K562 (cell line): ENCODE results near the gene CNKSR1. TPM values are rescaled to one million over a fixed set of nuclear protein-coding genes. Genes with fewer than 3 reads are reported as not detected.

Experiments used
- ATAC-seq: fragments of 200-7000 bp; cut with Tn5 transposase; 3 replicates; pipeline ENCODE4 v1.9.1; 2020; ENCODE audit warnings: moderate library complexity
- BruUV-seq: library from RNA; stranded (reverse); fragments of 400-500 nt; replicated peaks from 2 replicates; lab custom pipeline; 2021; lab: Mats Ljungman, UMichigan
- CTCF ChIA-PET: fragments of 300-600 bp; formaldehyde crosslinking; extraction: SDS; loops from one replicate; lab custom pipeline; 2021; ENCODE audit warnings: low intra/inter-chr PET ratio; lab: Yijun Ruan, JAX
- POLR2A ChIA-PET: fragments of 300-600, 350-650 bp; sonication (Branson Sonifier 250); formaldehyde crosslinking; extraction: SDS; loops from one replicate; lab custom pipeline; 2021; ENCODE audit warnings: antibody characterized with exemption, inconsistent platforms; lab: Yijun Ruan, JAX
- DNase-seq, 4 experiments: peaks; one replicate each; pipeline versions ENCODE4 v3.0.0 to v3.0.0-alpha.2; 2011 to 2018; ENCODE audit warnings: low spot score in 3 of 4, mixed read lengths in 3 of 4; ENCODE audit errors: extremely low read depth in 1 of 4
- FAIRE-seq: peaks from 2 replicates; lab custom pipeline; 2011; peaks lifted over from hg19 to GRCh38; lab: Jason Lieb, UNC
- H2AFZ ChIP-seq: 2 replicates; pipeline ENCODE4 v1.6.0; 2011; ENCODE audit warnings: low read depth, low read length, control low read depth, inconsistent platforms
- H3K27ac ChIP-seq: fragments of 200-600 bp; 3 replicates; pipeline ENCODE4 v1.8.0; 2011; ENCODE audit warnings: low read depth, mild to moderate bottlenecking, control low read depth, inconsistent platforms, low read length, moderate library complexity, mixed read lengths; ENCODE audit errors: extremely low read depth
- H3K27me3 ChIP-seq, 2 experiments: fragments of 300-600 bp in 1 of 2; 2 replicates in 1 of 2; 3 replicates in 1 of 2; pipeline versions ENCODE4 v1.6.0 to v1.8.0; 2011; ENCODE audit warnings: inconsistent platforms in 2 of 2, low read length in 2 of 2, mild to moderate bottlenecking in 1 of 2, mixed read lengths in 1 of 2, moderate library complexity in 1 of 2; ENCODE audit not compliant: control insufficient read depth in 2 of 2, insufficient read depth in 2 of 2
- H3K36me3 ChIP-seq: fragments of 300-600 bp; 3 replicates; pipeline ENCODE4 v1.8.0; 2011; ENCODE audit warnings: mild to moderate bottlenecking, low read length, inconsistent platforms; ENCODE audit not compliant: control insufficient read depth, insufficient read depth
- H3K4me1 ChIP-seq, 2 experiments: fragments of 200-600 bp in 1 of 2; replicated peaks in 1 of 2; 2 replicates in 1 of 2; 3 replicates in 1 of 2; pipeline versions ENCODE4 v1.5.1 to v1.8.0; 2011; ENCODE audit warnings: inconsistent platforms in 2 of 2, low read length in 2 of 2, mild to moderate bottlenecking in 1 of 2, mixed read lengths in 1 of 2, moderate library complexity in 1 of 2; ENCODE audit not compliant: control insufficient read depth in 2 of 2, insufficient read depth in 2 of 2
- H3K4me2 ChIP-seq: 2 replicates; pipeline ENCODE4 v1.6.1; 2011; ENCODE audit warnings: low read length, control low read depth, inconsistent platforms, mixed read lengths; ENCODE audit not compliant: insufficient read depth
- H3K4me3 ChIP-seq: fragments of 200-600 bp; sonication (generic), shearing (Covaris generic); 2 replicates; pipeline ENCODE4 v1.5.1; 2016; ENCODE audit warnings: control low read depth, inconsistent platforms
- H3K79me2 ChIP-seq: fragments of 200-600 bp; 3 replicates; pipeline ENCODE4 v1.8.0; 2011; ENCODE audit warnings: low read length, inconsistent platforms; ENCODE audit not compliant: control insufficient read depth, insufficient read depth
- H3K9ac ChIP-seq, 2 experiments: 2 replicates each; pipeline versions ENCODE4 v1.6.0 to v1.6.1; 2011; ENCODE audit warnings: low read depth in 2 of 2, low read length in 2 of 2, control low read depth in 1 of 2, inconsistent platforms in 1 of 2, mild to moderate bottlenecking in 1 of 2, mixed read lengths in 1 of 2; ENCODE audit not compliant: insufficient read depth in 1 of 2
- H3K9me1 ChIP-seq: one replicate; pipeline ENCODE4 v1.6.0; 2011; ENCODE audit warnings: inconsistent platforms, mild to moderate bottlenecking, low read length, moderate library complexity; ENCODE audit not compliant: control insufficient read depth, insufficient read depth
- H3K9me3 ChIP-seq: replicated peaks from 2 replicates; pipeline ENCODE4 v1.5.1; 2011; ENCODE audit warnings: low read depth, low read length, inconsistent platforms; ENCODE audit not compliant: control insufficient read depth, insufficient read depth
- H4K20me1 ChIP-seq: replicated peaks from 2 replicates; pipeline ENCODE4 v1.6.1; 2011; ENCODE audit warnings: low read length, inconsistent platforms, mixed read lengths; ENCODE audit not compliant: control insufficient read depth, insufficient read depth
- ARID2 ChIP-seq: fragments of 450-650 bp; IDR thresholded peaks from 2 replicates; pipeline ENCODE4 v1.6.1; 2017; ENCODE audit warnings: antibody characterized with exemption, mild to moderate bottlenecking
- BRD9 ChIP-seq: fragments of 450-650 bp; IDR thresholded peaks from 2 replicates; pipeline ENCODE4 v1.6.1; 2018; ENCODE audit warnings: low read depth; ENCODE audit not compliant: partially characterized antibody
- CBFA2T2 ChIP-seq: fragments of 450-650 bp; conservative IDR thresholded peaks from 2 replicates; pipeline ENCODE4 v1.6.1; 2017; ENCODE audit warnings: mild to moderate bottlenecking
- ETV1 ChIP-seq: fragments of 450-650 bp; conservative IDR thresholded peaks from 2 replicates; pipeline ENCODE4 v1.6.1; 2016; ENCODE audit warnings: missing genetic modification characterization, control low read depth, low read depth, missing compliant biosample characterization
- HEY1 ChIP-seq: fragments of 250-450 bp; sonication (Bioruptor Pico); IDR thresholded peaks from 2 replicates; pipeline ENCODE4 v1.5.0; 2020; ENCODE audit warnings: mild to moderate bottlenecking, moderate library complexity, borderline replicate concordance
- PRPF4 ChIP-seq: fragments of 200-400 bp; formaldehyde crosslinking; IDR thresholded peaks from one replicate; pipeline ENCODE4 v1.6.1; 2017; ENCODE audit warnings: low read length, low read depth, mild to moderate bottlenecking; ENCODE audit not compliant: insufficient read depth, poor library complexity, severe bottlenecking
- PTRF ChIP-seq: fragments of 450-650 bp; IDR thresholded peaks from 2 replicates; pipeline ENCODE4 v1.6.1; 2016; ENCODE audit warnings: mild to moderate bottlenecking, missing genetic modification characterization, missing compliant biosample characterization
- SP2 ChIP-seq: IDR thresholded peaks from 2 replicates; pipeline ENCODE4 v1.6.1; 2011; ENCODE audit warnings: mild to moderate bottlenecking, low read depth, low read length, moderate library complexity; ENCODE audit not compliant: poor library complexity, severe bottlenecking; ENCODE audit errors: extremely low read depth
- TCF7 ChIP-seq: sonication (generic); IDR thresholded peaks from 2 replicates; pipeline ENCODE4 v1.6.1; 2016; ENCODE audit warnings: antibody characterized with exemption, borderline replicate concordance
- YY1 ChIP-seq, 3 experiments: IDR thresholded peaks; 2 replicates each; pipeline ENCODE4 v1.6.1; 2011; ENCODE audit warnings: low read length in 2 of 3, mild to moderate bottlenecking in 2 of 3, moderate library complexity in 2 of 3, borderline replicate concordance in 1 of 3, control low read depth in 1 of 3, low read depth in 1 of 3; ENCODE audit not compliant: insufficient read depth in 3 of 3, insufficient replicate concordance in 2 of 3, control insufficient read depth in 1 of 3, insufficient read length in 1 of 3; ENCODE audit errors: extremely low read depth in 1 of 3
- ZNF586 ChIP-seq: fragments of 450-650 bp; formaldehyde crosslinking; conservative IDR thresholded peaks from 2 replicates; pipeline ENCODE4 v1.4.0; 2020; ENCODE audit warnings: mild to moderate bottlenecking, moderate library complexity
- WGBS: fragments of 100-300 bp; shearing (Covaris generic); methylation state at CpG from one replicate; pipeline ENCODE4 v1.1.6; 2016; ENCODE audit warnings: low coverage, mixed read lengths; ENCODE audit not compliant: insufficient coverage; ENCODE audit errors: missing lambda C conversion rate; 5-methylcytosine and 5-hydroxymethylcytosine counted together
- in situ Hi-C: fragments of 300-500 bp; cut with MboI; formaldehyde crosslinking; loops from 4 replicates; pipeline ENCODE4 v1.15.0; 2018; ENCODE audit warnings: inconsistent platforms, mixed read lengths
- intact Hi-C: fragments of 100-400 bp; cut with micrococcal nuclease; formaldehyde crosslinking; loops from 2 replicates; pipeline ENCODE4 v1.14.2; 2022
- polyA plus RNA-seq, 8 experiments: library from polyadenylated mRNA; depleted of rRNA in 4 of 8; stranded (reverse) in 5 of 8; unstranded in 3 of 8; fragments of >200 nt; fragmentation: Nextera tagmentation in 2 of 8; fragmentation: Illumina TruSeq in 1 of 8; extraction: Ambion mirVana in 2 of 8; extraction: Trizol in 1 of 8; gene quantifications; 2 replicates each; pipeline versions ENCODE4 v1.2.1 to v1.2.3, GENCODE V29; 2011 to 2014; ENCODE audit warnings: inconsistent platforms in 1 of 8, missing spikeins in 1 of 8
- total RNA-seq, 7 experiments: library from RNA; depleted of rRNA in 6 of 7; stranded (reverse); fragments of >200 nt in 6 of 7; fragmentation: Illumina TruSeq in 2 of 7; extraction: Trizol in 2 of 7; gene quantifications; 2 replicates each; pipeline versions ENCODE4 v1.2.1 to v1.2.3, GENCODE V29; 2011 to 2021; ENCODE audit warnings: low replicate concordance in 1 of 7
- TF ChIP-seq, protein P1 (sequence below): fragments of 450-650 bp; formaldehyde crosslinking; IDR thresholded peaks from 2 replicates; pipeline ENCODE4 v1.4.0; 2020; ENCODE audit warnings: mild to moderate bottlenecking, mixed read lengths
- TF ChIP-seq, protein P2 (sequence below): fragments of 250-450 bp; sonication (Bioruptor Pico); IDR thresholded peaks from 2 replicates; pipeline ENCODE4 v1.8.0; 2021; ENCODE audit warnings: borderline replicate concordance, mild to moderate bottlenecking, moderate library complexity; ENCODE audit not compliant: poor library complexity, severe bottlenecking
- TF ChIP-seq, protein P3 (sequence below): sonication (generic); formaldehyde crosslinking; IDR thresholded peaks from 2 replicates; pipeline ENCODE4 v1.8.0; 2022; ENCODE audit warnings: mild to moderate bottlenecking, missing genetic modification reagents, borderline replicate concordance

Gene CNKSR1
- total and polyA plus RNA-seq, 9 of the 15 experiments (the other 6 are each of a cell fraction or from before 2014, with no cell fraction given), result 0.03 to 2.8 (median 1.1) TPM

DNA sequence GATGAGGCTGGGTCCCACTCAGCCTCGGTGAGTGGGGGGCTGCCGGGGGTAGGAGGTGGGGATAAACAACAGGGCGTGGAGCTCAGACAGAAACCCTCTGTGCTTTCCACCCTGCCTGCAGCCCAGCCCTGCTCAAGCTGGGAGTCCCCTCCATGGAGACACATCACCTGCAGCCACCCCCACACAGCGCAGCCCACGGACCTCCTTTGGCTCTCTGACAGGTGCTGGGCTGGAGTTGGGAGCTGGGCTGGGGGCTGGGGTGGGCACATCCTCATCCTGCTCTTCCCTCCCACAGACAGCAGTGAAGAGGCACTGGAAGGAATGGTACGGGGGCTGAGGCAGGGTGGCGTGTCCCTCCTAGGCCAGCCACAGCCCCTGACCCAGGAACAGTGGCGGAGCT is 11.2 kb downstream of the CNKSR1 start:
- Histone ChIP-seq H3K4me2 (no peak overlapping the region), H3K27me3 (no peaks in the 10 kb centered on the region), H3K4me3 (no peak overlapping the region), H3K9me1 (no peaks in the 10 kb centered on the region), H3K36me3 (no peaks in the 10 kb centered on the region), H3K79me2 (no peaks in the 10 kb centered on the region), H3K4me1 (peaks cover 0 to 27% of the 10 kb centered on the region in 2 experiments; a peak in 2 of 5 replicates), H4K20me1 (0 out of 2 replicates have a peak, but pooled peaks cover 6% of the 10 kb centered on the region), H3K9me3 (no peaks in the 10 kb centered on the region), H2AFZ (no peak overlapping the region), H3K27ac (no peak overlapping the region), H3K9ac (peak overlapping the region in 1 of 2 experiments; percentile 65; a peak in 2 of 4 replicates)
- no TSS peak for BruUV-seq
- no peak for FAIRE-seq
- no peak for ATAC-seq
- in situ Hi-C loops, result no loop called here
- intact Hi-C loops, result no loop called here
- 79% methylated on average over 8 of the region's 8 CpGs for WGBS
- ChIA-PET POLR2A (interaction anchor here (0.8 kb wide), 1 partner anchor 12 kb away, joined by 3 read pairs; no protein-coding TSS in a partner anchor), CTCF (no interaction called here)
- DNase-seq, result no peak
- TF ChIP-seq PRPF4 (no peak), CBFA2T2 (no peak), BRD9 (no peak), SP2 (no peak), TCF7 (no peak), PTRF (tag) (no peak), ZNF586 (CRISPR knock-in tag) (no peak), HEY1 (CRISPR knock-in tag) (no peak), YY1 (IDR thresholded peaks at IDR 0.05; ENCODE audit: borderline replicate concordance in 1 of 3, control insufficient read depth in 1 of 3, extremely low read depth in 1 of 3, insufficient read depth in 3 of 3, insufficient read length in 1 of 3, insufficient replicate concordance in 2 of 3, low read depth in 1 of 3, low read length in 2 of 3) (no peak), ETV1 (tag) (no peak), ARID2 (no peak)
- TF ChIP-seq, protein P1, sequence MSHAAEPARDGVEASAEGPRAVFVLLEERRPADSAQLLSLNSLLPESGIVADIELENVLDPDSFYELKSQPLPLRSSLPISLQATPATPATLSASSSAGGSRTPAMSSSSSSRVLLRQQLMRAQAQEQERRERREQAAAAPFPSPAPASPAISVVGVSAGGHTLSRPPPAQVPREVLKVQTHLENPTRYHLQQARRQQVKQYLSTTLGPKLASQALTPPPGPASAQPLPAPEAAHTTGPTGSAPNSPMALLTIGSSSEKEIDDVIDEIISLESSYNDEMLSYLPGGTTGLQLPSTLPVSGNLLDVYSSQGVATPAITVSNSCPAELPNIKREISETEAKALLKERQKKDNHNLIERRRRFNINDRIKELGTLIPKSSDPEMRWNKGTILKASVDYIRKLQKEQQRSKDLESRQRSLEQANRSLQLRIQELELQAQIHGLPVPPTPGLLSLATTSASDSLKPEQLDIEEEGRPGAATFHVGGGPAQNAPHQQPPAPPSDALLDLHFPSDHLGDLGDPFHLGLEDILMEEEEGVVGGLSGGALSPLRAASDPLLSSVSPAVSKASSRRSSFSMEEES (CRISPR knock-in tag), result no peak
- TF ChIP-seq, protein P2, sequence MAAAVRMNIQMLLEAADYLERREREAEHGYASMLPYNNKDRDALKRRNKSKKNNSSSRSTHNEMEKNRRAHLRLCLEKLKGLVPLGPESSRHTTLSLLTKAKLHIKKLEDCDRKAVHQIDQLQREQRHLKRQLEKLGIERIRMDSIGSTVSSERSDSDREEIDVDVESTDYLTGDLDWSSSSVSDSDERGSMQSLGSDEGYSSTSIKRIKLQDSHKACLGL (CRISPR knock-in tag), result no peak
- TF ChIP-seq, protein P3, sequence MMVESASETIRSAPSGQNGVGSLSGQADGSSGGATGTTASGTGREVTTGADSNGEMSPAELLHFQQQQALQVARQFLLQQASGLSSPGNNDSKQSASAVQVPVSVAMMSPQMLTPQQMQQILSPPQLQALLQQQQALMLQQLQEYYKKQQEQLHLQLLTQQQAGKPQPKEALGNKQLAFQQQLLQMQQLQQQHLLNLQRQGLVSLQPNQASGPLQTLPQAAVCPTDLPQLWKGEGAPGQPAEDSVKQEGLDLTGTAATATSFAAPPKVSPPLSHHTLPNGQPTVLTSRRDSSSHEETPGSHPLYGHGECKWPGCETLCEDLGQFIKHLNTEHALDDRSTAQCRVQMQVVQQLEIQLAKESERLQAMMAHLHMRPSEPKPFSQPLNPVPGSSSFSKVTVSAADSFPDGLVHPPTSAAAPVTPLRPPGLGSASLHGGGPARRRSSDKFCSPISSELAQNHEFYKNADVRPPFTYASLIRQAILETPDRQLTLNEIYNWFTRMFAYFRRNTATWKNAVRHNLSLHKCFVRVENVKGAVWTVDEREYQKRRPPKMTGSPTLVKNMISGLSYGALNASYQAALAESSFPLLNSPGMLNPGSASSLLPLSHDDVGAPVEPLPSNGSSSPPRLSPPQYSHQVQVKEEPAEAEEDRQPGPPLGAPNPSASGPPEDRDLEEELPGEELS, result no peak
